GM12872 (cell line): ENCODE measurements around the gene PDE6A.

Experiments used
- CTCF ChIP-seq: IDR thresholded peaks from 3 replicates; pipeline ENCODE4 v1.5.1; 2011; ENCODE audit warnings: low read depth, mild to moderate bottlenecking, low read length, moderate library complexity; ENCODE audit not compliant: insufficient read depth

Gene PDE6A

GRCh38 chr5:149917073-149917676, 27.4 kb downstream of the PDE6A start:
- no peak for TF ChIP-seq CTCF

DNA sequence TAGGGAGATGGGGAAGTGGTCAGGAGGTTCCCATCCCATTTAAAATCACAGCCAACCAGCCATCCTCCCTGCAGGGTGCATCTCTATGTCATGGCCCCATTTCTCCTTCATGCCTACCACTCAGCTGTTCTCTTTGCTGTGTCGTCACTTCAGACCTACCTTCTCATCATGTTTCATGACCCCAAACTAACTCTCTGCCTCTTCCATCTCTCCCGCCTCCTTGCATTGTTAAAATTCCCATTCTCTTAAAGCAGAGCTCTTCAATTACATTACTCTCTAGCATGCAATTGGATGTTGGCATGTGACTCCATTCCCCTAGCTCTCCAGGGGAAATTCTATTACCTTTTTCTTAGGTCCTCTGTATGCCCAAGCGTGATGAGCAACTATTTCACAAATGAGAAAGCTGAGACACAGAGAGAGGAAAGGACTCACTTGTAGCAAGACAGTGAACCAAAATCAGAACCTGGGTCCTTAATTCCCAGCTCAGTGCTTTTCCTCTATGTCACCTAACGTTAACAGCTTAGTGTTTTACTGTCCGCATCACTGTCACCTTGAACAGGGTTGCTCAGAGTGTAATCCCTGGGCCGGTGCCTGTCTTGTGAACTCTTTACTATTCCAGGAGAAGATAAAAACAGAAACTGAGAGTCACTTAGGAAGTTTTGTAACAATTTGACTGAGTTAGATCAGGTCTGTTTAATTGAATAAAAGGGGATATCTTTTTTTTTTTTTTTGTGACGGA, 28.1 kb downstream of the PDE6A start:
- no peak for TF ChIP-seq CTCF

DNA sequence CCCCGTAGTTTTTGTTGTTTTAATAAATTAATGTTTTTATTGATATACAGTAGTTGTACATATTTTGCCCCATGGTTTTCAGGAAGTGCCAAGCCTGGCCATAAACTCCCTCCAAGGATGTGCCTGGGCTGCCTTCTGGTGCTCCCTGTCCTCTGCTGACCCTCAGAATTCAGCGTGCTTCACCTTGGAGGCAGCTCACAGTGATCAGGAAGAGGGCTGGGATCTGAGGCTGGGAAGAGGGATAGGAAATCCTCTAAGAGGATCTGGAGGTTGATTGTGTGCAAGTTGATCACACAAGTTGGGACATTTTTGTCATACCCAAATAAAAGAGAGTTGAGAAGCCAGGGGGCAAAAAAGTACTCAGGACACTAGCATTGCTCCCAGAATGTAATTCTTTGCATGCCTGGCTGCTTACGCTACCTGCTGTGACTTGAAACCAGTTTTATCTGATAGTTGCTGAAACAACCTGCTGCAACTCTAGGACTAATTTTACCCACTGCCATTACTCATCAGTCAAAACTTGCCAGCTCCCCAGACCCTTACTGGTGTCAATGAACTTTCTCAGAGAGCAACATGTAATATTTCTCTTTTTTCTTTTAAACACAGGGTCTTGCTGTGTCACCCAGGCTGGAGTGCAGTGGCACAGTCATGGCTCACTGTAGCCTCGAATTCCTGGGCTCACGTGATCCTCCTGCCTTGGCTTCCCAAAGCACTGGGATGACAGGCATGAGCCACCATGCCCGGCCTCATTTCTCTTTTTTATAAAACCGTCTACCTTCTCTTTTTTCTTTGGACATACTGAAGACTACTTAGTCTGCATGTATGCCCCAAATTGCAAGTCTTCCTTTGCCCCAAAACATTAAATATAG, 29.0 kb downstream of the PDE6A start:
- no peak for TF ChIP-seq CTCF

GRCh38 chr5:149913436-149914419, 30.9 kb downstream of the PDE6A start:
- TF ChIP-seq CTCF = no peak

- TF ChIP-seq CTCF = no peak
Observed at GRCh38 chr5:149912226-149912871, 32.2 kb downstream of the PDE6A start.

GRCh38 chr5:149911031-149911430, 33.6 kb downstream of the PDE6A start:
- no peak for TF ChIP-seq CTCF
